ENCODE measurements around the gene SOCS7. TPM values are rescaled to one million over a fixed set of nuclear protein-coding genes. Genes with fewer than 3 reads are reported as not detected.

The SOCS7 gene
- total and polyA plus RNA-seq, 4 donors, result 0.74 to 11.0 (median 2.9) TPM

DNA sequence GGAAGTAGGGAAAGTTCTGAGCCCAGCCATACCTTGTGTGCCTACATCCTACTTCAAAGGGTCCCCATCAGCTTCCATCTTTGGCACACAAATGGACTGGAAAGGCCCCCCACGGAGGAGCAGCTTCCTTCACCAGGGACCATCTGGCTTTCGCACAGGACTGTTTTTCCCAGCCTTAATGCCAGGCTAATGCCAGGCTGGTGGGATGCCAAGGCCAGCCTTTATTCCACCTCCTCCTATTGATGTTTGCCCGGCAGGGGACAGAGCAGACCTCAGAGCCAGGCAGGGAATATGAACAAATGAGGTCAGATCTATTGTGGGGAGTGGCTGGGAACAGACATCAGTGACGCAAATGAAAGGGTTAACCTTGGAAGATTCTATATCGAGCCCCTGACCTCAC, 13.6 kb upstream of the SOCS7 start:
- H3K36me3 ChIP-seq (ENCODE audit: control insufficient read depth in 4 of 4, insufficient read depth in 3 of 4, low read depth in 1 of 4, low read length in 3 of 4), result no peaks in the 10 kb centered on the region
- H3K9ac ChIP-seq (ENCODE audit: low read depth in 1 of 2, low read length in 2 of 2), result no peak overlapping the region
- H3K4me1 ChIP-seq (ENCODE audit: control insufficient read depth in 4 of 4, insufficient read depth in 4 of 4, low read length in 3 of 4), result peaks cover 0 to 6% (median 3%) of the 10 kb centered on the region in 4 donors
- no peak for DNase-seq (ENCODE audit: low spot score)
- TF ChIP-seq NR2F2 (IDR thresholded peaks at IDR 0.05) (no peak), REST (IDR thresholded peaks at IDR 0.05) (no peak), YY1 (IDR thresholded peaks at IDR 0.05) (no peak), CTCF (IDR thresholded peaks at IDR 0.05; ENCODE audit: low read depth, low read length, missing input control) (no peak), JUND (IDR thresholded peaks at IDR 0.05) (no peak), RXRA (IDR thresholded peaks at IDR 0.05) (no peak), FOXA2 (IDR thresholded peaks at IDR 0.05) (no peak), MAX (IDR thresholded peaks at IDR 0.05) (no peak)
- no peaks in the 10 kb centered on the region for H3K9me3 ChIP-seq (ENCODE audit: control insufficient read depth in 4 of 4, low read length in 3 of 4)
- no peak overlapping the region for H3K27ac ChIP-seq (ENCODE audit: low read depth in 1 of 2, low read length in 2 of 2)
- no peak overlapping the region for H3K4me3 ChIP-seq (ENCODE audit: low read depth in 1 of 3, low read length in 3 of 3)
- H3K27me3 ChIP-seq (ENCODE audit: control insufficient read depth in 4 of 4, insufficient read depth in 4 of 4, low read length in 3 of 4), result peaks cover 0 to 2% (median 0%) of the 10 kb centered on the region in 4 donors
- WGBS, result 73% methylated on average over 5 of the region's 5 CpGs

DNA sequence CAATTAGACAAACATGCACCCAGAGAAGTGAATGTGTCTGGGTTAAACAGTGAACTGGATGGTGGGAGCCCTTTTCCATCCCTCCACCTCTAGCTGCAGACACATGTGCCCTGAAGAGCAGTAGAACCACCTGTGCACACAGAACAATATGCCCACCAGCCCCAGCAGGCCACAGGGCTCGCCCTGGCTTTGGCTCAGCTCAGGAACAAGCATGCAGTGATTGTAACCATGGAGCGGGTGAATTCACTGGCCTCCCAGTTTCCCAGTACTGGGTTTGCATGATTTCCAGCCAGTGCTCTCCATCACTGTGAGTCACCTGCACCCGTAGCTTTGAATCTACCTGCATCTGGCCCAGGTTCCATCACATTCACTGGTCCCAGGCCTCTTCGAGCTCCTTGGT, 13.1 kb upstream of the SOCS7 start:
- Histone ChIP-seq H3K36me3 (ENCODE audit: control insufficient read depth in 4 of 4, insufficient read depth in 3 of 4, low read depth in 1 of 4, low read length in 3 of 4) (no peaks in the 10 kb centered on the region), H3K27me3 (ENCODE audit: control insufficient read depth in 4 of 4, insufficient read depth in 4 of 4, low read length in 3 of 4) (no peaks in the 10 kb centered on the region), H3K9ac (ENCODE audit: low read depth in 1 of 2, low read length in 2 of 2) (no peak overlapping the region), H3K27ac (ENCODE audit: low read depth in 1 of 2, low read length in 2 of 2) (no peak overlapping the region), H3K9me3 (ENCODE audit: control insufficient read depth in 4 of 4, low read length in 3 of 4) (no peaks in the 10 kb centered on the region), H3K4me3 (ENCODE audit: low read depth in 1 of 3, low read length in 3 of 3) (no peak overlapping the region), H3K4me1 (ENCODE audit: control insufficient read depth in 4 of 4, insufficient read depth in 4 of 4, low read length in 3 of 4) (peaks cover 0 to 6% (median 3%) of the 10 kb centered on the region in 4 donors)
- no peak for TF ChIP-seq SP1 (IDR thresholded peaks at IDR 0.05)
- no peak for TF ChIP-seq HNF4G (IDR thresholded peaks at IDR 0.05)
- TF ChIP-seq FOXA2 (IDR thresholded peaks at IDR 0.05), result no peak
- no peak for TF ChIP-seq GABPA (IDR thresholded peaks at IDR 0.05 in 1 of 2, conservative IDR thresholded peaks at IDR 0.05 in 1 of 2)
- no peak for TF ChIP-seq CTCF (IDR thresholded peaks at IDR 0.05; ENCODE audit: low read depth, low read length, missing input control)
- TF ChIP-seq, protein P1, sequence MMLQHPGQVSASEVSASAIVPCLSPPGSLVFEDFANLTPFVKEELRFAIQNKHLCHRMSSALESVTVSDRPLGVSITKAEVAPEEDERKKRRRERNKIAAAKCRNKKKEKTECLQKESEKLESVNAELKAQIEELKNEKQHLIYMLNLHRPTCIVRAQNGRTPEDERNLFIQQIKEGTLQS (IDR thresholded peaks at IDR 0.05), result no peak
- no peak for TF ChIP-seq JUND (IDR thresholded peaks at IDR 0.05)
- TF ChIP-seq RAD21 (IDR thresholded peaks at IDR 0.05), result no peak
- no peak for TF ChIP-seq ZBTB33 (IDR thresholded peaks at IDR 0.05)
- TF ChIP-seq TAF1 (conservative IDR thresholded peaks at IDR 0.05), result no peak
- no peak for TF ChIP-seq NR2F2 (IDR thresholded peaks at IDR 0.05)
- TF ChIP-seq RXRA (IDR thresholded peaks at IDR 0.05), result no peak
- TF ChIP-seq HNF4A (conservative IDR thresholded peaks at IDR 0.05), result no peak
- no peak for TF ChIP-seq REST (IDR thresholded peaks at IDR 0.05)
- no peak for TF ChIP-seq FOXA1 (IDR thresholded peaks at IDR 0.05)
- TF ChIP-seq YY1 (IDR thresholded peaks at IDR 0.05), result no peak
- TF ChIP-seq MAX (IDR thresholded peaks at IDR 0.05), result no peak
- DNase-seq (ENCODE audit: low spot score), result no peak
- WGBS, result 95% methylated on average over 4 of the region's 4 CpGs
